ENCODE data around the gene AK3.

Gene AK3

GRCh38 chr9:4701526-4701925 lies 39.5 kb downstream of the AK3 start:
- DNase-seq, result no peak

DNA sequence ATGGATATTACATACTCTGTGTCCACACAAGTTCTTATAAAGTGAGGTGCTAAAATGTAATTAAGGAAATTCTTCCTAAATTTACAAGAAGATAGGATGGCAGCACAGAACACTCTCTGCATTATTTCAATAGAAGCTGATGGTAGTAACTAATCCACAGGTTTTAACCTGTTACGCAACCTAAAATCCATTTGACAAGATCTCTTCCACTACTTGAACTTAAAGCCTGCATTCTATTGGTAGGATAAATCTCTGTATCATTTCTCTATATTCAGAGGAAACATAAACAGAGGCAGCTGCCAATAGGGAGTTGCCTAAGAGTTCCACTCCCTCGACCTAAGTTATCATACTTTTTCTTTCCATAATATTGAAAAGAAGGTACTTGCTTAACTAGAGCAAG lies 40.1 kb downstream of the AK3 start:
- DNase-seq, result no peak

DNA sequence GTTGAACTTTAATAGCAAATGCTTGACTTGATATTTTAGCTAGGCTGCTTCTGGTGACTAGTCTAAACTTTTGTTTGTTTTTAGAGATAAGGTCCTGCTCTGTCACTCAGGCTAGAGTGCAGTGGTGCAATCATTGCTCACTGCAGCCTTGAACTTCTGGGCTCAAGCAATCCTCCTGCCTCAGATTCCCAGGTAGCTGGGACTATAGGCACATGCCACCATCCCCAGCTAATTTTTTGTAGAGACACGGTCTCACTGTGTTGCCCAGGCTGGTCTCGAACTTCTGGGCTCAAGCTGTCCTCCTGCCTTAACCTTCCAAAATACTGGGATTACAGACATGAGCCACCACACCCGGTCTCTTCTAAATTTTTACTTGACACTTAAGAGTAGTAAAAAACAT lies 40.9 kb downstream of the AK3 start:
- no peak for DNase-seq

- no peak for DNase-seq
Observed at GRCh38 chr9:4691795-4692194, 49.2 kb downstream of the AK3 start.

GRCh38 chr9:4690144-4690543 lies 50.9 kb downstream of the AK3 start:
- no peak for DNase-seq

GRCh38 chr9:4689687-4690104 lies 51.3 kb downstream of the AK3 start:
- DNase-seq, result no peak

GRCh38 chr9:4689021-4689420 lies 52.0 kb downstream of the AK3 start:
- no peak for DNase-seq

DNA sequence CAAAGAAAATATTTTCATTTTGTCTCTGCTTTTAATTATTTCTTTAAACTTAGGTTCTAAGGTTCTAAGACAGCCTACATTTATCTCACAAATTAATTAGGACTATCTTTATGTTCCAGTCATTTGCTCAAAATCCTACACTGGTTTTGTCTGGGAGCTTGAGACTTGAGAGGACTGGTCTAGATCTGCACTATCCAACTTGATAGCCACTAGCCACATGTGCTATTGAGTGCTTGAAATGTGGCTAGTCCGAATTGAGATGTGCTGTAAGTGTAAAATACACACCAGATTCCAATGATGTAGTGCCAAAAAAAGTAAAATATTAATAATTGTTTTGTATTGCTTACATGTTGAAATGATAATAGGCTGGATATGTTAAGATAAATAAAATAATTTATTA lies 54.4 kb downstream of the AK3 start:
- no peak for DNase-seq

DNA sequence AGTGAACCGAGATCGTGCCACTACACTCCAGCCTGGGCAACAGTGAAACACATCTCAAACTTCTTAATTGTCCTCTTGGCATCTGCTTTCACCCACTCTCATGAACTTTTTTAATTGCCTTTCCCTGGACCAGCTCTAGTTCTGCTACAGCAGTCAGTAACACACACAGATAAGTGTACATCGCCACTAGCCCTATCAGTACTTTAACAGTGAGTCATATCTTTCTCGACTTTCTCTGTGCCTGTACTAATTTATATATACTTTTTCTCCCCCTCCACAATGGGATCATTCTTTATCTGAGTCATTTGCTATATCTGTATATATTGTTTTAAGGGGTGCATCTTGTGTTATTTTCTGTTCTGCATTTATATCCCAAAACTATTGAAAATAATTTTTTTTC lies 54.9 kb downstream of the AK3 start:
- DNase-seq, result no peak

DNA sequence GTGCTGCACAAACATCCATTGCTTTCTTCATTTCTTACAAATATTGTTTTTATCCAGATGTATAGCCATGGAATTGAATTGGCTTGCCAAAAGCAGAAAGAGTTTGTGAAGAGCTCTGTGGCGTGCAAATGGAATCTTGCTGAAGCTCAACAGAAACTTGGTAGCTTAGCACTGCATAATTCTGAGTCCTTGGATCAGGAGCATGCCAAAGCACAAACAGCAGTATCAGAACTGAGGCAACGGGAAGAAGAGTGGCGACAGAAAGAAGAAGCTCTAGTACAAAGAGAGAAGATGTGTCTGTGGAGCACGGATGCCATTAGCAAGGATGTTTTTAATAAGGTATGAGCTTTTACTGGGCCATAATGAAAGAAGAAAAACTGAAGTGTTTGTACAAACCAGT lies 56.2 kb downstream of the AK3 start:
- no peak for DNase-seq

GRCh38 chr9:4680750-4681149 lies 60.3 kb downstream of the AK3 start:
- no peak for DNase-seq

DNA sequence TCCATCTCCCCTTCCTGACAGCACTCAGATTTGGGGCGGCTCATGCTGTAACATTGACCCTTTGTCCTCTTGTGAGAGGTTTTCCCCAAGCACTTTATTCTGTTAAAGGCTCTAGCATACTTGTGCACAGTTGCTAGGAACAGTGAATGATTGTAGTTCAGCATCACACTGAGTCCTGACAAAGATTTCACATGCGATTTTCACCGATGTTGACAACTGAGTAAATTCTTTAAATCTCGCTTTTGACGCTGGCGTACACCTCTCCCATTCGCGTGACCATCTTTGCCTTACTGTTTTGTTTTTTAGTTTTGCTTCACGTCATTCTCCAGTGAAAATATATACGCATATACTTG lies 60.9 kb downstream of the AK3 start:
- DNase-seq, result no peak

GRCh38 chr9:4679268-4680172 lies 61.5 kb downstream of the AK3 start, which contains the start of gene CDC37L1:
Gene CDC37L1 (plus strand): TSS chr9:4679569. CDS start chr9:4679768, 199 bp downstream.
- DNase-seq, result peak; percentile 99

- DNase-seq, result no peak
Observed at GRCh38 chr9:4678679-4679267, 62.2 kb downstream of the AK3 start.

GRCh38 chr9:4677392-4677791 lies 63.6 kb downstream of the AK3 start:
- no peak for DNase-seq

DNA sequence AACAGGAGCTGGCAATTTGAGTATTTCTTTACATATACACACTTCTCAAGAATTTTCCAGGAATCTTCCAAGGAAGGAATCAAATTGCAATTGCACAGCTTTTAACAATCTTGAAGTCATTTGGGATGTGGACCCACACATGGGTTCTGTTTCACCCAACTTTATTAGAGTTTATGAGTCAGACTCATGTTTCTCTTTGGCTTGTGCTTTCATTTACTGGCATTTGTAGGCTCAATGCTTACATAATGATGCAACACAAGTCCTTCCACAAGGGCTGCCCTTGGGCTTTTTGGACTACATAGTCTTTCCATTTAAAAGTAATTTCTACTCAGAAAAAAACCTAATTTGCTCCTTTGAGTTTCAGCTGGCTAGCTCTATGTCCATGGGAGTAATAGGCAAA lies 66.2 kb downstream of the AK3 start:
- no peak for DNase-seq

DNA sequence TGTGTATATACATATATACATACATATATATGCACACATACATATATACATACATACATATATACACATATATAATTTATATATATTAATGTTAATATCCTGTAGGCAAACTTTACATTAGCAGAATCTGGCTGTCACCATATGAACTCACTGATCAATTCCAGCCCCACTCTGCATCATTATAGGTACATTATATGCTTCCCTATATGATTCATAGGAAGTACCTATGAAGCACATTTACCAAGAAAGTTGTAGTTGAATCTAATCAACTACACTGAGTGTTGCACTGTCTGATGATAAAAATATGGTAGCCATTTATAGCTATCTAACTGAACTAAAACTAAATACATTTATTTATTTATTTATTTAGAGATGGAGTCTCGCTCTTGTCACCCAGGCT lies 69.3 kb downstream of the AK3 start:
- DNase-seq, result no peak

DNA sequence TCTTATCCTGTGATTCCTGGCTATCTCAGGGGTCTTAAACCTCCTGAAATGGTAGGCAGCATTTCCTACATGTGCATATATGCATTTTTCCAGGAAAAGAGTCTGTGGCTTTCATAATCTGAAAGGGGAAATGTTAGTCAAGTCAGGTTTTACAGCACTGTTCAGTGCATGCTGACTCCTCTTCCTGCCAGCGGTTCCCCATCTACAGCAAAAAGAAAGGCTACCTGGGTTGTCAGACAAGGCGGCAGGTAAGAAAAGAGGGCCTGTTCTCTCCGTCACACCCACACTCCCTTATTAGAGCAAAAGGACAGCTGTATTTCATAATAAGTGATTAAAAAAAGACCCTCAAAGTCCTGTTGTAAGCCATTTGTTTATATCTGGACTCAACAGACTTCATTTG lies 70.4 kb downstream of the AK3 start:
- DNase-seq, result no peak

GRCh38 chr9:4669890-4670289 lies 71.1 kb downstream of the AK3 start:
- DNase-seq, result no peak

GRCh38 chr9:4668604-4669003 lies 72.4 kb downstream of the AK3 start:
- no peak for DNase-seq

DNA sequence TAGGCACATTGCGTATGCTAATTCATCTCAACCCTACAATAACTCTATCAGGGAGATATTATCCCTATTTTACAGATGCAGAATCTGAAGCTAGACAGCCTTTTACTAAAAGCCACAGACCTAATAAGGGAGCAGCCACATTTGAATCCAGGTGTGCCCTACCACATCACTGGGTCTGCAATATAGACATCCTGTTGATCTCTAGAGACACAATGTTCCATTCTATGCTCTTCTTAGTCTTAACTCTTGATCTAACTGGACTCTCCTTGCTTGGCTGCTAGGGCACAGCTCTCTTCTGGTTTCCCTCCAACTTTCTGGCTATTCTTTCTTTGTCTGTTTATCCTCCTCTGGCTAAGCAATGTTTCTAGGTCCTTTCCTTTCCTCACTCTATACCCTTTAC lies 73.3 kb downstream of the AK3 start:
- no peak for DNase-seq

GRCh38 chr9:4666042-4666699 lies 74.8 kb downstream of the AK3 start, which contains the start of gene SPATA6L:
Gene SPATA6L (minus strand): TSS chr9:4666480. CDS start chr9:4666250, 230 bp downstream.
- DNase-seq, result peak; percentile 51

DNA sequence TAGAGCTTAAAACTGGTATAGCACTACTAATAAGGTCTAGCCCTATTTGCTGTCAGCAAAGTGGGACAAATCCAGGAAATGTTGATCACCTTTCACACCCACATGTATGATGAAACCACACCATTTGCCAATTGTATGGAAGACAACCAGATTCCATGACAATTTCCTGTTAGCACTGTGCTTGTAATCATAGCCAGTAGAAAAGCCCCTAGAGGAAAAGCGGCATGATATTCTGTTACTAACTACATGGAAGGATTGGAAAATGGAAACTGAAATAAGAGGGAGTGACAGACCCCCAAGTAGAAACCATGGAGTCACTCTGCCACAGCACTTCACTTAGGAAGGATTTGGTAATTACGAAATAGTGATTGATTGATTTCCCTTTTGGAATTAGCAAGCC lies 75.6 kb downstream of the AK3 start:
- no peak for DNase-seq

- no peak for DNase-seq
Observed at GRCh38 chr9:4663956-4664355, 77.0 kb downstream of the AK3 start.
